ENCODE measurements around the gene SORCS2.

DNA sequence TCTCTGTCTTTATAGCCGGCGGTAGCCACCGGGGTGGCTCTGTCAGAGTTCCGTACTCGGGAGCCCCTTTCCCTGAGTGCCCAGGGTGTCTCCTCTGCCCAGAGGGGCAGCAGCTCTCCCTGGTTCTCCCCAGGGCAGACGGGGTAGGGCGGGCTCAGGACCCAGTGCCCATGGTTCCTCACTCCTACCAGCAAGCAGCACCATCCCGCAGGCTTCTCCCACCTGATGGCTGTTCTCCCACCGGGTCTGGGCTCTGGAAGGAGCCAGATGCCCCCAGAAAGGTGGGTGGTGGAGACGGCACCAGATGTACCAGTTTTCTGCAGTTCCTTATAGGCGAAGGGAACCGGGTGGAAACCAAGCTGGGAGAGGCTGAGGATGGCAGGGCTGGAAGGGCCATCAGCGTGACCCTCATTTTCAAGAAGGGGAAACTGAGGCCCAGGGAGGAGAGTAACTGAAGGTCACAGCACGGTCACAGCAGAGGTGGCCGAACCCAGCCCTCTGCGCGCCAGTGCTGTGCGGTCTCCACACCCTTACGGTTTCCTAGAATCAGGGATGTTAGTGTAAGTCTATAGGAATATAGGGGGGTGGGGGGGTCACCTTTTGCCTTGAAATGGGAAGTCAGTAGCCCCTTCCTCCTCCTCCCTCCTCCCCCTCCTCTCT lies 548.7 kb downstream of the SORCS2 start:
- TF ChIP-seq, protein P1, sequence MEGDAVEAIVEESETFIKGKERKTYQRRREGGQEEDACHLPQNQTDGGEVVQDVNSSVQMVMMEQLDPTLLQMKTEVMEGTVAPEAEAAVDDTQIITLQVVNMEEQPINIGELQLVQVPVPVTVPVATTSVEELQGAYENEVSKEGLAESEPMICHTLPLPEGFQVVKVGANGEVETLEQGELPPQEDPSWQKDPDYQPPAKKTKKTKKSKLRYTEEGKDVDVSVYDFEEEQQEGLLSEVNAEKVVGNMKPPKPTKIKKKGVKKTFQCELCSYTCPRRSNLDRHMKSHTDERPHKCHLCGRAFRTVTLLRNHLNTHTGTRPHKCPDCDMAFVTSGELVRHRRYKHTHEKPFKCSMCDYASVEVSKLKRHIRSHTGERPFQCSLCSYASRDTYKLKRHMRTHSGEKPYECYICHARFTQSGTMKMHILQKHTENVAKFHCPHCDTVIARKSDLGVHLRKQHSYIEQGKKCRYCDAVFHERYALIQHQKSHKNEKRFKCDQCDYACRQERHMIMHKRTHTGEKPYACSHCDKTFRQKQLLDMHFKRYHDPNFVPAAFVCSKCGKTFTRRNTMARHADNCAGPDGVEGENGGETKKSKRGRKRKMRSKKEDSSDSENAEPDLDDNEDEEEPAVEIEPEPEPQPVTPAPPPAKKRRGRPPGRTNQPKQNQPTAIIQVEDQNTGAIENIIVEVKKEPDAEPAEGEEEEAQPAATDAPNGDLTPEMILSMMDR (IDR thresholded peaks at IDR 0.05) = no peak
- TF ChIP-seq POLR2A (IDR thresholded peaks at IDR 0.05) (no peak), POLR2AphosphoS5 (IDR thresholded peaks at IDR 0.05) (no peak)
